Stimulated activated CD8-positive, alpha-beta memory T cell treated with anti-CD3 and anti-CD28 coated beads, Interleukin-12 subunit alpha, Interleukin-12 subunit beta, amount 100 ng/mL, for 1 hour (primary cell): ENCODE results near the gene AQP12A.

Source experiments
- DNase-seq: peaks from one replicate; pipeline ENCODE4 v3.0.0-alpha.2; 2020; ENCODE audit warnings: low read depth

Gene AQP12A

DNA sequence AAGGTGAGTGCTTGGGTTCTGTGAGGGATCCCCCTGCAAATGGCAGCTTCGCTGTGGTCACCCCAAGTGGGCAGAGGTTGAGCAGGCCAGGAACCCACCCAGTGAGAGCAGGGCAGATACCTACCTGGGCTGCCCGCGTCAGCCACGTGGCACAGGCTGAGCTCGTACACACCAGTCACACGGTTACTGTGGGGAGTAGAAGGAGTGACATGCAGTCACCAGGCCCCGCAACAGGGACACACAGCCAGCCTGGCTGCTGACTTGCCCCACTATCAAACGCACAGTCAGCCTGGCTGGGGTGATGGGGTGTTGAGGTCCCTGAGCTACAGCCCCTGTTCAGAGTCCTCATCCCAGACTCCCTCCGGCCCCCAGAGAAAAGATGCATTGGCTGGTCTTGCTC is 32.2 kb downstream of the AQP12A start:
- DNase-seq, result no peak

GRCh38 chr2:240724431-240724830 is 32.8 kb downstream of the AQP12A start:
- DNase-seq, result no peak

GRCh38 chr2:240725266-240725665 is 33.6 kb downstream of the AQP12A start:
- DNase-seq, result no peak

GRCh38 chr2:240725671-240726070 is 34.0 kb downstream of the AQP12A start:
- no peak for DNase-seq

DNA sequence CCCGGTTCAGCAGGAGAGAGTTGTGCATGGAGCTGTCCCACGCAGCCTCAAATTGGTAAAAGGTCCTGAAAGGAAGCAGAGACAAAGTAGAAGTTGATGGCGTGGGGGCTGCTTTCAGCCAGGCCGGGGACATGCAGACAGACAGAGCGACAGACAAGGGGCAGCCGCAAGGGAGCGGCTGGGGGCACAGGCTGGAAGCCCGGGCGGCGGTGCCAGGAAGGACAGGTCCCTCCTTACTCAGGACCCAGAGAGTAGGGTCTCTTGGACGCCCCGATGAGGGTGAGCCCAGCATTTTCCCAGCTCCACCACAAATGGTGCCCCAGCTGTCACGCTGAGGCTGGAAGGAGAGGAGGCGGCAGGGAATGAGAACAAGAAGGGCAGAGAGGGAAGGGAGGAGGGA is 35.2 kb downstream of the AQP12A start:
- DNase-seq, result no peak

DNA sequence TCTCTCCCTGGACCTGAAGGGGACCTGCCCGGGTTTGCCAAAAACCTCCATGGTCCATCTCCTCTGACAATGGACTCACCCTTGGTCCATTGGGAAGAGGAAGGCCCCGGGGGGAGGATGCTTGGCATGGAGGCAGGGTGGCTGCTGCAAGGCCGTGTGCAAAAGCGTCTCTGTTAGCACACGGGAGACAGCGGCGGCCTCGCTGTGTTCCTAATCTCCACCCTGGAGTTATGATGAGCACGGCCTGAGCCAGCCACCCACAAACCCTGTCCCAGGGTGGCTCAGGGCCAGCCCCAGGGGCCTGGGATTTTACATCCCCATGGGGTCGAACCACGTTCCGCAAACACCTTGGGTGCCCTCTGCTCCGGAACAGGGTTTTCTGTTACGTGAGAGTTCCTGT is 35.8 kb downstream of the AQP12A start:
- DNase-seq, result no peak

DNA sequence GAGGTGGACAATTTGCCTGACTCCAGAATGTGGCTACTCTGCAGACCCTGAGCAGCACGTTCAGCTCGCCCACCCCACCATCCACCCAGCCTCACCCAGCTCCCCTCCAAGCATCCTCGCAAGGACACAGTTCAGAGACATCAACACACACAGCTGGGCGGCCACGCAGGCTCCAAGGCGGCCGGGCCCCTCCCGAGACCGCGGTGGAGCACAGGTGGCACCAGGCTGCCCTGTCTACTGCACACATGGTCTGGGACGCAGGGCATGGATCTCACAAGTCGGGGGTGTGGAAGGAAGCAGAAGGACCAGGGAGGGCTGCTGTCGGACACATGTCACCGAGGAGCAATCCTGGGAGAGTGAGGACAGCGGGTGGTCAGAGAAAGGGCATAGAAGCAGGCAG is 36.2 kb downstream of the AQP12A start:
- no peak for DNase-seq

GRCh38 chr2:240728361-240728760 is 36.7 kb downstream of the AQP12A start:
- no peak for DNase-seq

DNA sequence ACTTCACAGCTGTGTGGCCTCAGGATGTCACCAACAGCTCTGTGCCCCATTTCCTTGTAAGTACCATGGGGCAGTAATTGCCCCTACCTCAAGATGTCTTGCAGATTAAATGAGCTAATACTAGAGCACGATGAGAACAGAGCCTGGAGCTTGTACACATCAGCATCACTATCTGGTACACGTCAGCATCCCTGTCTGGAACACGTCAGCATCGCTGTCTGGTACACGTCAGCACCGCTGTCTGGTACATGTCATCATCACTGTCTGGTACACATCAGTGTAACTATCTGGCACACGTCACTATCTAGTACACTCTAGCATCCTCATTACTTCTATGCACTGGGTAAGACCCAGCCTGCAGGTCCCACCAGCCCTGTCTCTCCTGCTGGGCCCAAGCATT is 37.2 kb downstream of the AQP12A start:
- no peak for DNase-seq

DNA sequence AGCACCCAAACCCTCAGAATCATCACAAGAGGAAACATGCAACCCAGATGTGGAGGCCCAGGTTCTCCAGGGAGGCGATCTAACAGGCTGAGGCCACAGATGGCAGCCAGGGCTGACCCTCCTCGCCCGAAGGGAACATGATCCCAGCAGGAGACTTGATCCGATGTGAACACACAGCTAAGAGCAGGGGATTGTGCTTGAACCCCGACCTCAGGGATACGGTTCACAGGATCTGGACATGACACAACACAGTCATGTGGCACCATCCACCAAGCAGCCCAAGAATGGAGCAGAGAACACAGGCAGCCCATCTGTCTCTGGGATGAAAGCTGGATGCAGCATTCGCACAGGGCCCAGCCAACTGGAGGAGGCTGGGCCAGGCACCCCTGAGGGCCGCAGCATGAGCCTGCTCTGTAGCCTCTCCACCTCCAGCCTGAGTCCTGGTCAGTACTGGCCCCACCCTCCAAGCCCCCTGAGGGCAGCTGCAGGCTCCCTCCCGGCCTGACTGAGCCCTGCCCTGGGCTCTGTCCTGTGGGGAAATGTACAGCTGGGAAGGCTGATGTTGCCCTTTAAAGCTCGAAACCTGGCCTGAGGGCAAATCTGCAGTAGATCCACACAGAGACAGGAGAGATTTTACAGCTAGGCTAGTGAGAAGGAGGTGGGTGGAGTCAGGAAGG is 39.0 kb downstream of the AQP12A start:
- no peak for DNase-seq

DNA sequence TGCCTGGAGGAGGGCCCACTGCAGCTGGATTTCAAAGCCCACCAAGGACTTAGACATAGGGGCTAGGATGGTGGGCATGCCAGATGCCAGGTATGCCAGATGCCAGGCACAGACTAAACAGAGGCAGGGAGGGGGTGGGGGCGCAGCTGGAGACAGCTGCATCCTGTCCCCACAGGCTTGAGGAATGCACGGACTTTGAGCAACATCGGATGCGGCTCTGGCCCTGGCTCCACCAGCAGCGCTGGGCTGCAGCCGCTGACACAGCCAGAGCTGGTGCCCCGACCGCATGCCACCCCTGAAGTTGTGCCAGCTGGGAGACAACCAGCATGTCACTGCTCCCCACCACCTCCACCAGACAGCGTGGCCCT is 39.5 kb downstream of the AQP12A start:
- no peak for DNase-seq

DNA sequence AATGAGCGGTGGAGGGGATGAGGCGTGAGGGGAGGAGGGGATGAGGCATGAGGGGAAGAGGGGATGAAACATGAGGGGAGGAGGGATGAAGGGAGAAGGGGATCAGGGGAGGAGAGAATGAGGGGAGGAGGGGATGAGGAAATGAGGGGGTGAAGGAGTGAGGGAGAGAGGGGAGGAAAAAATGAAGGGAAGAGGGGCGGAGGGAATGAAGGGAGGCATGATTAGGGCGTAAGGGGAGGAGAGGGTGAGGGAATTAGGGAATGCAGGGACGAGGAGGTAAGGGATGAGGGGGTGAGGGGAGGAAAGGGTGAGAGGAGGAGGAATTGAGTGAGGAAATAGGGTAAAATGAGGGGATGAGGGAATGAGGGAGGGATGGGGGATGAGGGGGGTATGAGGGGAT is 40.5 kb downstream of the AQP12A start:
- DNase-seq, result no peak

- no peak for DNase-seq
These were observed 41.4 kb downstream of the AQP12A start for GRCh38 chr2:240732911-240733622.

DNA sequence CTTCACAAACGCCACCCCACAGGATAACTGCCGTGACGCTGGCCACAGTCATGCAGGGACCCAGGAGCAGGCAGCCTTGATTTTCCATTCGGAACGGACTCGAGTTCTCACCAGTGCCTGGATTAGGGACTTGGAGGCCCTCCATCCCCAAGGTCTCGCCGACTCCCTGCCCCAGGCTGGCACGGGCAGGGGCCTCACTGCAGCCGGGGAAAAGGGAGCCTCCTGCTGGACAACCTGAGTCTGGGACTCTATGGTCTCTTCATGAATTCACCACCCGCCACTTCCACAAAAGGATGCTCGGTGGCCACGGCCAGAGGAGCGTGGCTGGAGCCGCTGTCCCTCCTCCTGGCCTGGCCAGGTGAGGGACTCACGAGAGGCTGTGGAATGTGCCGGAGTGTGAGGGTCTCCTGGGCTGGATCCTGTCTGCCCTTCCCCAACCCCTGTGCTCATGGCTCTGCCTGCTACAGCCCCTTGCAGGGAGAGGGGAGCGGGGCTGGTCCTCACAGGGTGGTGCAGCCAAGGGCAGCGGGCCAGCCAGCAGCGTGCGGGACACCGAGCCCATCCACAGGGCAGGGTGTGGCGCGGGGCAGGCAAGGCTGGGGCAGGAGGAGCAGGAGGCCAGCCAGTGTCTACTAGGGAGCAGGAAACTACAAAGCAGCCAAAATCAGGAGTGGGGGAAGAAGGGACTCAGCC is 42.3 kb downstream of the AQP12A start:
- no peak for DNase-seq

DNA sequence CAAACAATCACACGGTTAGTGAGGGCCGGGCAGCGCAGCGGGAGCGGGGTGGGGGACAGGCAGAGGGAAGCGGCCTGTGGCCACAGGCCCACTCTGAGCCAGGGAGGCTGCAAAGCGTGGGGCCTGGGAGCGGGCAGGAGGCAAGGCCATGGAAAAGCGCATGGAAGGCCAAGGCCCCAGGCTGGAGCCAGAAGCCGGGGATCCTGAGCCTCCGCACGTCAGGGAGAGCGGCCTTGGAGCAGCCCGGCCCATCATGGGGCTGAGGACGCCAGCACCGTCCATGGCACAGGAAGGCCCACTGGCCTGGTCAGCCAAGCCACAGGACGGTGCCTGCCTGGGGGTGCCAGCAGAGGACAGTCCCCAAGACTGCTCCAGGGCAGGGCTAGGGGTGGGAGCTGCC is 43.1 kb downstream of the AQP12A start:
- DNase-seq, result no peak

- no peak for DNase-seq
These were observed 43.8 kb downstream of the AQP12A start for GRCh38 chr2:240735476-240735875.

GRCh38 chr2:240736281-240737250 is 44.9 kb downstream of the AQP12A start:
- DNase-seq, result no peak

- DNase-seq, result no peak
These were observed 45.8 kb downstream of the AQP12A start for GRCh38 chr2:240737512-240737911.

DNA sequence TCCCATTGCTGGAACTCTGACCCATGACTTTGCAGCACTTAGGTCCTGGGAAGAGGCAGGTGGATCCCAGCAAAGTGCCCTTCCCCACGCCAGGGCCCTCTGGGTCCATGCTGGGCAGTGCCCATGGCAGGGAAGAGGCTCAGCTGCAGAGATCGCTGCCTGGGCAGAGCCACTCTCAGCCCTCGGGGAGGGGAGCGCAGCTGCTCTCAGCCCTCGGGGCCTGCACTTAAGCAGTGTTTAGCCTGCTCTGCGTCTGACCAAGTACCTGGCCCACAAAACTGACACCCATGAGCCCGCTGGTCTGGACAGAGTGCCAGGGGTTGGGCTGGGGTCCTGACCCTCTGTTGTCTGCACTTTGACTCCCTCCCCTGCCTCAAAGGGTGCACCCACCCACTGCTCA is 46.3 kb downstream of the AQP12A start:
- DNase-seq, result no peak

GRCh38 chr2:240739797-240740196 is 48.1 kb downstream of the AQP12A start:
- no peak for DNase-seq

DNA sequence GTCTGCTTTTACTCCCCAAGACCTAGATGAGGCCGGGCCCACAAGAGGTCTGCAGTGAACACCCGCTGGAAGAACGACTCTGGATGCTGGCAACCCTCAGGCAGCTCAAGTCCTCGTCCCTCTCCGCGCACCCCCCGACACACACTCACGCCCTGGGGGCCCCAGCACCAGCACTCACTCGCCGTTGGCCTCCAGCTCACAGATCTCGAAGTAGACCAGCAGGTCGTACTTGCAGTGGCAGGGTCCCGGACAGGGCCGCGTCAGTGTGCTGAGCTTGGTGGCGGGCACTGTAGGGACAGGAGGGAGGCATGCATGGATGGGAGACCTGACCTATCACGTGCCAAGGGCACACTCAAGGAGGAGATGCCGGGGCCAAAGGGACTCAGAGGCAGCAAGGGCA is 49.4 kb downstream of the AQP12A start:
- no peak for DNase-seq

- no peak for DNase-seq
These were observed 51.0 kb downstream of the AQP12A start for GRCh38 chr2:240742602-240743095.
